ENCODE data around the gene ITGA5.
"Not testable (repeated sequence)": the region's sequence is repeated elsewhere in the genome, so short reads cannot be mapped to it uniquely, and the experiment has no call there.

ITGA5 gene

DNA sequence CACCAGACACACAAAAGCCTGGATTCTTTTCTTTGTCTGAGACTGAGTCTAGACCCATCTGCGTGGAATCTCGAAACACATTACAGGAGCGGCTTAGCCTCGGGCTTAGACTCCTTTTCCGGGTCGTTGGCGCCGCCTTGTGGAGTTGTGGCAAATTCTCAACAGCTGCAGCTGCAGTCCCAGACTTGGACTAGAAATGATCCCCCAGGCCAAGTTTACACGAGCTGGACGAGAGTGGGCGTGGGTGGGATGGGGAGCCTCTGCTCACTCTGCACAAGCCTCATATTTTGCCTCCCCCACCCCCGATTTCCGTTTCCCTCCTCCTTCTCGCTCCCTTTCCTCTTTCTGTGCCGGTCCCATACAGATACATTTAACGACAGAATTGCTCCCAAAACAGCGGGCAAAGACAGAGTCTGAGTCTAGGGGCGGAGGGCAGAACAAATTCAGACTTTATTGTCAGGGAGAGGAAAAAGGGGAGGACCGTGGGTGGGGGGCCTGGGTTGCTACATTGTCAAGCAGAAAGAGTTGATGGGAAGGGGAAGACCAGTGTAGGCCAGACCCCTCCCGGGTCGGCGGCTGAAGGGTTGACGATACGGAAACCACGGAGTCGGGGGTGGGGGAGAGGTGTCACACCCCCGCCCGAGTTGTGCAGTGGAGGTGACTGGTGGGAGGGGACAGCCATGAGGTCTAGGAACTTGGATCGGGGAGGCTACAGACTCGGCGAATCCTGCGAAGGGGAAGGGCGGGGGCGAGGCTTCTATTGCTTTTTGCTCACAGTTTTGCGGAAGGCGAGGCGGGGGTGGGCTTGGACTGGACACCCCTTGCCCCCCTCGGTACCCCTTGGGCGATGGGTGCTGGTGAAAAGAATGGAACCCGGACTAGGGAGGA lies 50.1 kb downstream of the ITGA5 start:
- DNase-seq: peak; percentile 84

DNA sequence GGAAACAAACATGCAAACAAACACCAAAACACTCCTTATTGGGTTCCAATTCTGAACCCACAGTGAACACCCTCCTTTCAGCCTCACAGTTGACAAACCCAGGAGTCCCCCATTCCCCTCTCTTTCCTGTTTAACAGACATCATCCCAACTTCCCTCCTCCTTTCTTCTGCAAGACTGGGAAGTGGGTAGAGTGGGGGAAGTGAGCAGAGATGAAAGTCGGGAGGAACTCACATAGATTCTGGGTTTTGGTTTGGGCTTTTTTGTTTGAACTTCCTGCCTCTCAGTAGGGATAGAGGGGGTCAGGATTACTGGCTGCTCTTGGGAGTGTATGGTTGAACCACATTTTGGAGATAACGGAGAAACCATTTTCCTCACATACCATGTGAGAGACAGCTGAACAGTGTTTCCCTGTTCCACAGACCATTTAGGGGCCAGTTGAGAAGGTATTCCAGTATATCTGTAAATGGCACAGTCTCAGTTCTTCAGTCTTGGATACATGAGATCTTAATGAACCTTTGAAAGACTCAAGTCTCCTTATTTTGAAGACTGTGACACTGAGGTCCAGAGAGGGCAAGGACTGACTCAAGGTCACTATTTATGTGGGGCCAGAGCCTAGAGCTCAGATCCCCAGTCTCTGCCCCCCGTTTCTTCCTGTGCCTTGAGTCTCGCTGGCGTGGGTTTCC lies 50.9 kb downstream of the ITGA5 start:
- no peak for DNase-seq

- DNase-seq: no peak
Measured at GRCh38 chr12:54364413-54364812, 54.7 kb downstream of the ITGA5 start, which contains the start of gene GPR84. TSS of gene GPR84 (minus strand) at chr12:54364486. CDS start at chr12:54363851, 635 bp downstream.

- DNase-seq: no peak
Measured at GRCh38 chr12:54363618-54364017, 55.4 kb downstream of the ITGA5 start.

DNA sequence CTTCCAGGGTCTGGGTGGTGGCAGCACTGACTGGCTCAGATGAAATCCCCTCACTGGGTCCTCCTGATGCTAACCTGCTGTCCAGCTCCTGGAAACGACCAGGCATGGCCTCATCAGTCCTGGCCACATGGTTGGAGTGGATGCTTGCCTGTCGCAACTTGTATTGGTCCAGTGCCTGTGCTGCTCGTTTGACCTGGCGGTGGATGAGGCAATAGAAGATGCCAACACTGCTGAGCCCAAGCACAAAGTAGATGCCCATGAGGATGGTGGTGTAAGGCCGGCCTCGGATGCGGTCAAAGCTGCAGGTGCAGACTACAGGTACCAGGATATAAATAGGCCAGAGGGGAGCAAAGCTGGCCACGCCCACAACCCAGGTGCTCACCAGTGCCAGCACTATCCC lies 56.0 kb downstream of the ITGA5 start:
- no peak for DNase-seq

DNA sequence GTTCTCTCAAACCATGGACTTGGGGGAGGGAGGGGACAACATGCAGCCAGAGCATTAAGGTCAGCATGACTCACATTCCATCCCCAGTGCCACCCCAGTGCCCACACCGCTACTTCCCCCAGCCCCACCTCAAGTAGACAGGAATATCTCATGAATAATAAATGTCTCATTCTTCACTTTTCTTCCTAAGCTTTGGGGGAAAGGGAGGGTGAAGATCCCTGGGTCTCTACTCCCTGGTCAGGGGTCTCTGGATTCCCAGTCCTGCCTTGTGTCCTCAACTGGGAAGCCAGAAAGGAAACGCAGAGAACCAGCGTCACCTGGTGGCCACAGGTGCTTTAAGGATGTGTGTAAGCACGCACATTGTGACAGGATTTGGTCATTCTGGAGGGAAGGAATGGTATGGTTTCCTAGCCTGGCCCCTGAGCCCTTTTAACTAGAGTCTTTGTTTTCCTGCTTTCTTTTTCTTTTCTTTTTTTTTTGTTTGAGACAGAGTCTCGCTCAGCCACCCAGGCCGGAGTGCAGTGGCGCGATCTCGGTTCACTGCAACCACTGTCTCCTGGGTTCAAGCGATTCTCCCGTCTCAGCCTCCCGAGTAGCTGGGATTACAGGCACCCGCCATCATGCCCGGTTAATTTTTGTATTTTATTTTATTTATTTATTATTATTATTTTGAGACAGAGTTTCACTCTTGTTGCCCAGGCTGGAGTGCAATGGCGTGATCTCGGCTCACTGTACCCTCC lies 58.2 kb downstream of the ITGA5 start:
- peak; percentile 46 for DNase-seq

DNA sequence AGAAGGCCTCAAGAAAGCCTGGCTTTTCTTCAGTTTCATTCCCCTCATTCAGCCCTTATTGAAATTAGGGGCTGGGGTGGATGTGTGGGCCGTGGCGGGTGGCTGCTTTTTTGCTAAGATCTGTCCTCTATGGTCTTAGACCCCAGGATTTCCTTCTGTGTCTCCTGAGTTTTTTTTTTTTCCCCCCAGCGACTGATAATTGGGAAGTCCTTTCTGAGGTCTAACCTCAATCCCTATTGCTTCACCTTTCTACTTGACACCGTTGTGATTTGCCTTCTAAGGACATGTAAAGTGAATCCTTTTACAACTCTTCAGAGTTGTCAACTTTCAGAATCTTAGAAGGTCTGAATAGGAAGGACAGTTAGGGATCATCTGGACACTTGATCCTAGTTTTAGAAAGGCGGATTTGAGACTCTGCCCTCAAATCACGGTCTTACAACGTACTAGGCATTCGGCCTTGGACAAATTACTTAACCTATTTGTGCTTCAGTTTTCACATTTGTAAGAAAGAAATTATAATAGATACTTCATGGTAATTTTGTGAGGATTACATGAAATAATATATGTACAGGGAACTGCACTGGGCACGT lies 59.2 kb downstream of the ITGA5 start:
- no peak for DNase-seq

DNA sequence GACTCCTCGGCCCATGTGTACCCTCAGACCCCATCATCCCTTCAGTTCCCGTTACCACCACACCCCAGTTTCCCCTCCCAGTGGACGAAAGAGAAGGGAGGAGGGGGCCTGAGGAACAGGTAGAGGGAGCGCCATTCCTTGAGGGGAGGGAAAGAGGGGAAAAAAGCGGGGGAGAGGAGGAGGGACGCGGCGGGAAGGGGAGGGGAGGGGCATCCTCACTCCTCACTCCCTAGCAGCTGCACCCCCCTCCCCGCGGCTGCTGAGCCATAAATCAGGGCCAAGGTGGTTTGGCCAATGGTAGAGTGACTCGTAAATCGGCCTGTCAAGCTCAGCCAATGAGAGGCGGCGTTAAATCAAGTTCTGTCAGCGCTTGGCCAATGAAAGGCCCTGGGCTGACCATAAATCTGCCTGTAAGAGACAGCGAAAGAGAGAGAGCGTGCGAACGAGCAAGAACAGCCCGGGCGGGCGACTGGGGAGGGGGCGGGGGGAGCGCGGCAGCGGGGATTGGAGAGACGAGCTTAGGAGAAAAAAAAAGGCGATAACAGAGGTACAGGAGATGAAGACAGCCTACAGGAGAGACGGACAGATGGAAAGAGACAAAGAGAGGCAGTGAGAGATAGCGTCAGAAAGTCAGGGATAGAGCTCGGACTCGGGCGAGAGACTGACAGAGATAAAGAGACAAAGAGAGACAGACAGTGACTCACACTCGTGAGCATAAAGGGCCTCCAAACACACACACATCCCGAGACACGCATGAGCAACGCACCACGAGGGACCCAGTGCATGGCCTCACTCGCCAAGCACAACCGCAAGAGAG lies 59.9 kb downstream of the ITGA5 start:
- DNase-seq: peak; percentile 98

DNA sequence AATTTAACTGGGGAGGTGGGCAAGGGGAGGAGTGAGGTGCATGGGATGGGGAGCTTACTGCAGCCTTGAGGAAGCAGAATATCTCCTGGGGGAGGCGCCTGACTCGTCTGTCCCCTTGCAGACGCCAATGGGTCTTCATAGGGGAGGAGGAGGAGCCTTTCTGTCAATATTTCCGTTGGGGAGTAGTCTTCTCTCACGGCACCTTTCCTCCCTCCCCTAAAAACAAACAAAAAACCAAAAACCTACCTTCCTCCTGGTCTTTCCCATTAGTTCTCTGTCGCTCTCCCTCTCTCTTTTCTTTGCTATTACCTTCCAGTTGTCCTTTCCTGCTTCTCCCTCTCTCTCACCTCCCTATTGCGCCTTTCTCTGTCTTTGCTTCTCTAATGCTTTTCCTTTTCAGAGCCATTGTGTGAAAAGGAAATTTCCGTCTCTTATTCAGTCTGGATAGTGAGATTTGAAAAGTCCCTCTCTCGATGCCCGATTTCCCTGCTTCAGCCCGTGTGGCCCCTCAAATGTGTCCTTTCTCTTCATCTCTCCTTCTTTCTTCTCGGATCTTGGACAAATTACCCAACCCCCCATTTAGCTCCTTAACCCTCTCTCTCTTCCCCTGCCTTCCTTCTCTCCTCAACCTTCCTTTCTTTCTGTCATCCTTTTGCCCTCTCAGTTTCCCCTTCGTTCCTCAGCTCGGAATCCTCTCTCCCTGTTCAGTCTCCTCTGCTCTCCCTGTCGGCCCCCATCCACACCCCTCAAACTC lies 60.7 kb downstream of the ITGA5 start:
- DNase-seq: no peak

GRCh38 chr12:54357506-54358190 lies 61.4 kb downstream of the ITGA5 start:
- DNase-seq: no peak

- no peak for DNase-seq
Measured at GRCh38 chr12:54356951-54357356, 62.1 kb downstream of the ITGA5 start.

GRCh38 chr12:54356228-54356627 lies 62.8 kb downstream of the ITGA5 start:
- no peak for DNase-seq

GRCh38 chr12:54355104-54355815 lies 63.8 kb downstream of the ITGA5 start:
- DNase-seq: no peak

DNA sequence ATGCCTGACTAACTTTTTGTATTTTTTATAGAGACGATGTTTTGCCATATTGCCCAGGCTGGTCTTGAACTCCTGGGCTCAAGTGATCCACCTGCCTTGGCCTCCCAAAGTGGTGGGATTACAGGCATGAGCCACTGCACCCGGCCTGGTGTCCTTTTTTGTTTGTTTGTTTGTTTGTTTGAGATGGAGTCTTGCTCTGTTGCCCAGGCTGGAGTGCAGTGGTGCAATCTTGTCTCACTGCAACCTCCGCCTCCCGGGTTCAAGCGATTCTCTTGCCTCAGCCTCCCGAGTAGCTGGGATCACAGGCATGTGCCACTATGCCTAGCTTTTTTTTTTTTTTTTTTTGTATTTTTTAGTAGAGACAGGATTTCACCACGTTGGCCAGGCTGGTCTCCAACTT lies 64.8 kb downstream of the ITGA5 start:
- not testable (repeated sequence) for DNase-seq

DNA sequence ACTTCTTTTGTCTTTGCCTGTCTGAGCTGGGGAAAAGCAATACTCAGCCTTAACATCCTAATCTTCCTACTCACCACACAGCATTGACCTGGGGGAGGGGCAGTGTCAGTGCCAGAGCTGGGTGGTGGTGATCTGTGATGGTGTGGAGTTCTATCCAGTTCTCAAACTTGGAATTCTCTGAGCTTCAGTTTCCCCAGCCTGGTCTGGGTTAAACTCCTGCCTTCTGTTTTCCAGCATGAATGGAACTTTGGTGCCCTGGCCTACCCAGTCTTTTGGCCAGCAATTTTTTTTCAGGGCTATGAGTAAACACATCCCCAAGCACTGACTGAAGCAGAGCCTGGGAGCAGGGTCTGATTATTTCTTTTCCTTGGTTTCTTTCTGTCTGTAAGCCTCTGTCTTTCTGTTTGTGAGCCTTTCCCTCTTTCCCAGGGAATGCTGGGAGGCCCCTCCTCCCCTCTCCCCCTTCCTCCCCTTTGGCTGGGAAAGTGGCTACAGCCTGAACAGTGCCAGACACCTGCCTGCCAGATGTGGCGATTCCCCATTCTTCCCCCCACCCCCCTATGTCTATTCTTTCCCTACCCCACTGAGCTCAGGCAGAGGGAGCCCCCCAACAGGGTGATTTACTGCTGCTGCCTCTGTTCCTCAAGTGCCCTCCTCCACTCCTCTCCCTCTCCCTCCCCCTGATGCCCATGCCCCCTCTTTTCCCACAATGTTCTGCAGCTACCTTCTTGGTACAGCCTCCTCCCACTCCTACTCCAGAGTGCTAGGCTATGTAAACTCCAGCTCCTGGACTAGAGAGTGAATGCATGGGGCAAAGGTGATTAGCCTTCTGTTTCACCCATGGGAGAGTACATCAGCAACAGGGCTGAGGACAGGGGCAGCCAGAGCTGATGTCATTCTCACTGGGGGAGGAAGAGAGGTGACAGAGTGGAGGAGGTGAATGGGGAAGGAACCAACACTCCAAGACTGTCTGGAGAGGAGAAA lies 65.9 kb downstream of the ITGA5 start:
- peak; percentile 15 for DNase-seq

DNA sequence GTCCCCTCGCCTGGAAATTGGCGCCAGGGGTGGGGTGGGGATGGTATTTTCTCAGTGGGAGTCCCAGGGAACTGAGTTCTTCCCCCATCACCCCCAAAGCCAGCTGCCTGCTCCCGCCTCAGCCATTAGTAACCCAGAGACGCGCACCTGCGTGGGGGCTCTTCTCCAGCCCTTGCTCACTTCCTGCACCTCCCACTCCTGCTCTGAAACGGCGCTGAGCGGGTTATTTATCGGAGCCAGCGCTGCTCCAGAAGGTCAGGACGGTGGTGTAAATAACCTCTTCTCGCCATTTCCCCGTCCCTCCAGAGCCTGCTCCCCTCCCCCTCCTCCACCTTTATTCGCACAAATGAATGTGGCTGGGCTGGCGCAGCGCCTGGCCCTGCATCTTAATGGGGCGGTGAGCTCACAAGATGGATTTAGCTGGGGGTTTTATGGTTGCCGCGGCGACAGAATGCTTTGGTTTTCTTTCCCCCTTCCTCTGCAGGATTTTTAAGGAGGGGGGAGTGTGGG lies 67.0 kb downstream of the ITGA5 start:
- DNase-seq: no peak

DNA sequence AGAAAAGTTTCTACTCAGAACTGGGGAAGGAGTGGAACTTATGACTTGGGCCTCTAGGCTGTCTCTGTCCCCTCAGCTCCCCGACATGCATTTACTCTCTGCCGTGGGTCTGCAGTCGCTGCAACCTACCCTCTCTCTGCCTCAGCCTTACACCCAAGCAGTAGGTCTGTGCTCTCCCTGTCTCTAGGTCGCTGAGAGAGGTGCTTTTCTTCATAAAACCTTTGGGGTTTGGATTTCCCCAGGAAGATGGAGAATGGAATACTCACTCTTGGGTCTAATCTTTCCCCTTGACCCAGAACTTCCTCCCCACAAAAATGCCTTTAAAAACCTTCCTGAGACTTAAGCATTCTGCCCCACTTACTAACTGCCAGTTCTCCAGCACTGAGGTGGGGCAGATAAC lies 67.7 kb downstream of the ITGA5 start:
- DNase-seq: no peak

GRCh38 chr12:54350743-54351142 lies 68.3 kb downstream of the ITGA5 start:
- no peak for DNase-seq

- DNase-seq: no peak
Measured at GRCh38 chr12:54349679-54350078, 69.4 kb downstream of the ITGA5 start.
